HUDEP-2 (cell line): ENCODE data around the gene TOLLIP.

ENCODE experiments used
- DNase-seq, 76 experiments: peaks; one replicate each; lab custom pipeline; 2025; ENCODE audit not compliant: unreplicated experiment in 76 of 76; lab: John Stamatoyannopoulos, UW

Gene TOLLIP

DNA sequence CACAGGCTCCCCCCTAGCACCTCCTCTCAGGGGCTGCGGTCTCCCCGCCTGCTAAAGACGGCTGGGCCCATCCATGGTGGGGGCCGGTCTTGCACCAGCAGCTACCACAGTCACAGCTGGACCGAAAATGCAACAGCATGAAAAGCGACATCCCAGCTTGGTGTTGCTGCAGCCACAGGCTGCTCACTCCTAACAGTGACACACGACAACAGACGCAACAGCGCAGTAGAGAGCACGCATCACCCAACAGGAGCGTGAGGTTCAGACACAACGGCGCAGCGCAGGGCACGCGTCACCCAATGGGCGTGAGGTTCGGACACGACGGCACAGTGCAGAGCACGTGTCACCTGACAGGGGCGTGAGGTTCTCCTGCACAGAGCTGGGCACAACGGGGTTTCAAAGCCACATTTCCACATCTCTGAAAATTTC, 24.1 kb downstream of the TOLLIP start:
- DNase-seq = no peak

DNA sequence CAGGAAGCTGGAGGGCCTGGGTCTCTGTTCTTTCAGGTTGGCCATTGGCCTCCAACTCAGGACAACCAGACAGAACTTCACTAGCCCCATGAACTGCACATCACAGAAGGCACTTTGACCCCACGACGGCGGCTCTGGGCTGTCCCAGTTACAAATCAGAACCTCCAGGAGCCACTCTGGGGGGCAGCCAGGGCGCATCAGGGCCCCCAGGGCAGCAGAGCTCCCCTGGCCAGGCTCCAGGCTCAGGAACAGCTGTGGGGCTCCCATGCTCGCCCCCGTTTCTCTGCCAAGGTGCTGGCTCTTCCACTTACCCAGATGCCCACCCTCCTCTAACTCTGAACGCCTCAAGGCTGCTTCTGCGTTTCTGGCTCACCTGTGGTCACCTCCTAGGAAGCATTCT, 25.5 kb downstream of the TOLLIP start:
- DNase-seq = no peak

DNA sequence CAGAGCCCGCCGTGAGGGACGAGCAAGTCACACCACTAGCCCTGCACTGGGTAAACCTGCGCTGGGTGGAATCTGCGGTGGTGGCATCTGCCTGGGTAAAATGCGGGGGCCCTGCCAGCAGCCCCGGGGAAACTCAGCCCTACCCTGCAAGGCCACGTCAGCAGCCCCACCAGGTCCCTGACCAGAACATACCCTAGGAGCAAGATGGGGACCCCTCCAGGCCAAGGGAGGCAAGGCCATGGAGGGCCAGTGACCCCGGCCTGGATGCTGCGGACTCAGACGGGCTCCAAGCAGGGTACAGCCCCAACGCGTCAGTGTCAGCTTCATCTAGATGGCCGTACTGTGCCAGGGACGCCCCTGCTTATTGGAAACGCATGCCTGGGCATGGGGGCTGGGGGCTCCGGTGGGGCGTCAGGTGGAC, 26.3 kb downstream of the TOLLIP start:
- no peak for DNase-seq

GRCh38 chr11:1281974-1282365, 27.5 kb downstream of the TOLLIP start:
- DNase-seq = no peak

GRCh38 chr11:1281326-1281973, 28.0 kb downstream of the TOLLIP start:
- DNase-seq = no peak

DNA sequence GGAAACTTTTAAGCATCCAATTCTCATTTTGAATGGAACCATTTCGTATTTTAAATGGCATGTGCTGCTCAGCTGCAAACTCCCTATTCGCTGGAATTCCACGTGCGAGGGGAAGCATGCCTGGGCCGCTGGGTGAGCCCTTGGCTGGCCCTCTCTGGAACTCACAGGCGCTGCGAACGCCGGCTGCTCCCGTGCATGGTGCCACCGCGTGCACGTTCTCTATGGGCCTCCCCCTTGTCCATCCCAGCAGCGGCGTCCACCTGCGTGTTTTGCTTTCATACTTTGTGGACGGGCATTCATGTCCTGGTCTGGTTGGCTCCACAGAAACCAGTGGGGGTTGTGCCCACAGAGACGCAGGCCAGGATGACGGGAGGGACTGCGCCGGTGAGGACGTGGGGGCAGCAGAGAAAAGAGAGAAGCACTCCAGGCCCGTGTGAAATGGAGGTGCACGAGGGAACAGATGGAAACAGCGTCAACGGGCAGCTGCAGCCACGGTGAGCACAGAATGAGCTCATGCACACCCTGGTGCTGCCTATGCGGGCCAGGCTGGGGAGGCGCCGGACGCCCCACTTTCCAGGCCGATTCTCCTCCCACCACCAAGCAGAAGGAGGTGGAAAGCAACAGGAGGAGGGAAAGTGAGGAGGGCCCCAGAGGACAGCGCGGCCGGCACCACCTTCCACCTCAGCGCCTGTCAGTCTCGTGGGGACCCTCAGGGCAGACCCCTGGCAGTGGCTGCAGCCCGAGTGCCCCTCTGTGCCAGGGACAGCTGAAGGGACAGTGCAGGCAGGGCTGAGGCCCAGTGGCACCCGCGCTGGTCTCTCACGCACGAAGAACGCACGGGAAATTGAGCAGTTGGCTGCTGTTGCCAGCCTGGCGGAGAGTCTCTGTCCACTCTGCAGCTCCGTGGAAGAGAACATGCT, 29.1 kb downstream of the TOLLIP start:
- DNase-seq = no peak

GRCh38 chr11:1279674-1280055, 29.8 kb downstream of the TOLLIP start:
- no peak for DNase-seq

- DNase-seq = no peak
These were observed 30.4 kb downstream of the TOLLIP start for GRCh38 chr11:1278766-1279673.

DNA sequence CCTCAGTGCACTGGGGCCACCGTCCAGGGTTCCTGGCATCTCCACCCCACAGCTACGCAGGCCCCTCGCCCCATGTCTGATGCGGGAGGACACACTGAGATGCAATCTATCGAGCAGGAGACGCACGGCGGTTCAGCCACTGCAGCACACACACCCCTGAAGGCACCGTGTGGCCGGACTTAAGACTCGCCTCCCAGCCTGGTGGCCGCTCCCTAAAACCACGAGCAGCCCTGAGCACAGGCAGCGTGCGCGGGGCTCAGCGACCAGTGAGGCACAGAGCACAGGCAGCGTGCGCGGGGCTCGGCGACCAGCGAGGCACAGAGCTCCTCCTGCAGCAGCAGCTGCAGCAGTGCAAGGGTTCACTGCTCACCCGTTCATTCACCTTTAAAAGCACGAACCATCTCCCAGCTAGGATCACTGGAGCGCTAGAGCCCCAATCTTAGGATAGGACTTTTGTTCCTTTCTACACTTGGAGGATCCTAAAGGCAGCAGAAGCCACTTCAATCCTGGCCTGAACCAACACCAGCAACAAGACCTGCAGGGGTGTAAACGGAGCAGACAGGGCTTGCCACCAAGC, 31.4 kb downstream of the TOLLIP start:
- no peak for DNase-seq

DNA sequence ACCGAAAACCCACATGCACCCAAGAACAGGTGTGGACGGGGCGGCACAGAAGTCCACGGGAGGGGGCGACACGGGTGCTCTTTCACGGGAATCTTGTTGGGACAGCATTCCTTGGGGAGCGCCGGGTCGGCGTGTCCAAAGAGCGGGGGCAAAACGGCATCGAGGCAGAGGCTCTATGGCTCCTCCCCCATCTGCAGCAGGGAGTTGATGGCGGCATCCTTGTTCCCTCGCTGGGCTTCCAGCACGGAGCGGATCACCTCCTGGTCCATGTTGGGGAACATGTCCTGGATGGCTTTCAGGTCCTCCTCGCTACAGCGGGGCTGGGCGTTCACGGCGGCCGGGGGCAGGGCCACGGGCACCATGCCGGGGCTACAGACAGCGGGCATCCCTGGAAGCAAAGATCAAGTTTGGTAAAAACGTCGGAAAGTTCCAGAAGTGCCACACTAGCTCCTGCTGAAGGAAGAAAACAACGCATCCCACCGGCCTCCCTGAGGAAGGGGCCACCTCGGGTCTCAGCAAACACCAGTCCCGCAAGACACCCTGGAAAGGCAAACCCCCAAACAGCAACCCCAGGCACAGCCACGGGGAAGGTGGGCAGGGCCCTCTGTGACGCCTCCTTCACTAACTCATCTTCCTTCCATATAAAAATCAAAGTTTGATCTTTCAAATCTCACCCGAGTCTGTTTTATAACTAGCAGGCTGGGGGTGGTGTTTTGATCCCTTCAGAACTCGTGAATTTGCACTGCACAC, 32.4 kb downstream of the TOLLIP start:
- DNase-seq = no peak

DNA sequence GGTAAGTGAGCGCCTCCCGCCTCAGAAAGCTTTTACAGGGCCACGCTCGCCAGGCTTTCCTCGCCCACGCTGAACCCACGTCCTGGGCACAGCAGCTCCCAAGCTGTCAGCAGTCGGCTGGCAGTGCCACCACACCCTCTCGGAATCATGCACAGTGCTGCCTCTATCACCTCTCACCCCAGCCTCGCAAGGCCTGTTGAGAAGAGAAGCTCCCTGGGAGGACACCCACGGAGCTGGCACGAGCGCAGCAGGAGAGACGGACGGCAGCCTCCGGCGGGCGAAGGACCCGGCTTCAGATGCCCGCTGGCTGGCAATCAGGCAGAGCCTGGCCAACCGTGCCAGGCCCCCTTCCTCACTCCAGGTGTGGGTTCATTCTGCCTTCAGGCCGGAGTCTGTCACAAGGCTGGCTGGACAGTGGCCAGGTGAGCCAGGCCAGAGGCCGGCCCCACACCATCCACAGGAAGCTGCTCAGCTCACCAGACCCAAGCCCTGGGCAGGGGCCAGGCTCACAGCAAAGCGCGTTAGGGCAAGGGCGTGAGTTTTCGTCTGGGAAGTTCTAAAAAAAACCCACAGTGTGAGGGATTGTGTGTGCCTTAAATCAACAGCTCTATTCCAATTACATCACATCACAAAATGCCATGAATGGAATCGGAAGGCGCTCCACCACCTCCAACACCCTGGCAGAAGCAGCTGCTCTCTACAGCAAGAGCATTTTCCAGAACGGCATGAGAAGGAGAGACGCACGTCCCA, 33.2 kb downstream of the TOLLIP start:
- DNase-seq = no peak

DNA sequence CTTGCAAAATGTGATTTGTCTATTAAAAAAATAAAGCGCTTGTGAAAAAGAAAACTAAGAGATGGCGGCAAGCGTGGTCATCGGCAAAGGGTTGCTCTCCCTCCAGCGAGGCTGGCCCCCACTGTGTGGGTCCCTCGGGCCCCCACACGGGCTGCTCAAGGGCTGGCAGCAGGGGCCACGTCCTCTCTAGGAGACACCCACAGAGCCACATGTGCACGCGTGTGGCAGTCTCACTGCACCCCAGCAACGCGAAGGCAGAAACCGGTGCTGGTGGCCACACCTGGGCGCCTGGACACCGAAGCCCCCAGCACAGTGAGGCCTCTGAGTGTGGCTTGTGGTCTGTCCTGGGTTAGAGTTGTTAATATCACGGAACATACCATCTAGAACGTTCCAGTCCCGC, 34.4 kb downstream of the TOLLIP start:
- DNase-seq = no peak

DNA sequence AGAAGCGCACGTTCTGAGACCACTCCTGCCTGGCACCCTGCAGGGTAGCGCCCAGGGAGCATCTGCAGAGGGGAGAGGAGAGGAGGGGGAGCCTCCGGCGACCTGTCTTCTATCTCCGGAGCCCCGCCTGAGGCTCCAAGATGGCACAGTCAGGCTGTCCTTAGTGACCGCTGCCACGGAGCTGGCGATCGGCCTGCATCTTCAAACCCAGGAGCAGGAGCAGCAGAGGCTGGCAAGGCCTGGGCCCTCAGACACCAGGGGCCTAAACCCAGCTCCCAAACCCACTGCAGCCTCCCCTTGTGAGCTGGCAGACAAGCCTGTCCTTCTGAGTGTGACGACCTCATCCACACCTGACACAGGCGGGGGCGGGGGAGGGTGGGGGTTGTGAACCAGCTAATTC, 34.9 kb downstream of the TOLLIP start:
- DNase-seq = no peak

- no peak for DNase-seq
These were observed 36.9 kb downstream of the TOLLIP start for GRCh38 chr11:1272531-1272930.

GRCh38 chr11:1271927-1272326, 37.5 kb downstream of the TOLLIP start:
- DNase-seq = no peak

DNA sequence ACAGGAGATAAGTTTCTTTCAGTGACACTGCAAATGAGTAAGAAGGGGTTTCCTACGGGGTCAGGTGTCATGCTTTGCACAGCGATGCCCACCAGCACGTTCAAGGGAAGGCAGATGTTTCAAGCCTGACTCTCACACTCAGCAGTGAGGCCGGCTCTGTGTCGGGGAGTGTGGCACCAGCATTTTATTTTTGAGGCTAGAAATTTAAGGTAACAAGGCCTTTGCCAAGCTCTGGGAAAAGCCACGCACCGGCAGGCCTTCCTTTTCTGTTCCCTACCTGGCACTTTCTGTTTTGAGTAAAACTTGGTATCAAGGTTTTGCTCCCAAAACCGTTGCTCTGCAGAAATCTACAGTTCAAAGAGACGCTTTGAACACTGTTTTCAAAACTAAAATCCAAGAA, 38.0 kb downstream of the TOLLIP start:
- DNase-seq = no peak

GRCh38 chr11:1271002-1271401, 38.4 kb downstream of the TOLLIP start:
- DNase-seq = no peak

DNA sequence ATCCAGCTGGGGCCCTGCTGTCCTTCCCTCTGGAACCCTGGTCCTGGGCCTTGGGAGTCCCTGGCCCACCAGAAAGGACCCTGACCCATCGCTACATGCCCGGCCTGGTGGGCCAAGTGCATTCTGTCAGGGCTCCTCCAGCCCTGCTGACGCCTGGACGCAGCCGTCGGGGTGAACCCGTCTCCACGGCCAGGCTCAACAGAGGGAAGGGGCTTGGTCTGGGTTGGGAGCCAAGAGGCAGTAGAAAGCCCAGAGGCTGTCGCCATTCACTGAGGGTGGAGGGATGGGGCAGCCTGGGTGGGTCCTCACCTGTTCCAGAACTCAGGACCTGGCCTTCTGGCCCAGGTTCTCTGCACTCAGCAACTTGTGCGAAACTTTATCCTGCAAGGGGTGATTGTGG, 39.0 kb downstream of the TOLLIP start:
- no peak for DNase-seq

DNA sequence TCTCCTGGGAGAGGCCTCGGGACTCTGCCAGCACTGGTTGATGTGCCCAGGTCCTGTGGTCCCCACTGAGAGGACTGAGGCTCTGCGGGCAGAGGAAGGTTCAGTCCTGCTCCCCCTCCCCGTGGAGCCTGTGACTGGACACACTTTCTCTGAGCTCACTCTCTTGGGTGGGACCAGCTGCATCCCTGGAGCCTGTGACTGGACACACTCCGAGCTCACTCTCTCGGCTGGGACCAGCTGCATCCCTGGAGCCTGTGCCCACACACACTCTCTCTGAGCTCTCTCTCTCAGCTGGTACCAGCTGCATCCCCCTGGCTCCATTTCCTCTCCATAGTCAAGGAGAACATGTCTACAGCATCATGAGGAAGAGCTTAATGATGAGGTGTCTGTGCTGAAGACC, 39.5 kb downstream of the TOLLIP start:
- no peak for DNase-seq
